ENCODE data around the gene UBR4.

Gene UBR4

DNA sequence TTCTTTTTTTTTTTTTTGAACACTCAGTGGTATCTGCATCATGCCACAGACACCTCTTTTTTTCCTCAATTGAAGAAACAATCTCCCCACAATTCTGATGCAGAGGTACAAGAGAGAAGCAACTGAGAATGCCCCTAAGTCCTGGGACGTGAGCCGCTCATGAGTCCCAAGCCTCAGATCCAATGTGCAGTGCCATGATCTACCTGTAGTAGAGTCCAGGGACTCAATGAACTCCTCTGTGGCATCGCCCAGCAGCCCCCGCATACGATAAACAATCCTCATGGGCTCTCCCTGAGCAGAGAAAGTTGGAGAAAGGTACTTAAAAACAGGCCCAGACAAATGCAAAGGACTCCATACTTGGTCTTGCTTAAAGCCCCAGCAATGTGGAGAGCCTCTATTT is 113.1 kb downstream of the UBR4 start:
- no peak for DNase-seq (ENCODE audit: low read depth in 1 of 2, low spot score in 1 of 2)

DNA sequence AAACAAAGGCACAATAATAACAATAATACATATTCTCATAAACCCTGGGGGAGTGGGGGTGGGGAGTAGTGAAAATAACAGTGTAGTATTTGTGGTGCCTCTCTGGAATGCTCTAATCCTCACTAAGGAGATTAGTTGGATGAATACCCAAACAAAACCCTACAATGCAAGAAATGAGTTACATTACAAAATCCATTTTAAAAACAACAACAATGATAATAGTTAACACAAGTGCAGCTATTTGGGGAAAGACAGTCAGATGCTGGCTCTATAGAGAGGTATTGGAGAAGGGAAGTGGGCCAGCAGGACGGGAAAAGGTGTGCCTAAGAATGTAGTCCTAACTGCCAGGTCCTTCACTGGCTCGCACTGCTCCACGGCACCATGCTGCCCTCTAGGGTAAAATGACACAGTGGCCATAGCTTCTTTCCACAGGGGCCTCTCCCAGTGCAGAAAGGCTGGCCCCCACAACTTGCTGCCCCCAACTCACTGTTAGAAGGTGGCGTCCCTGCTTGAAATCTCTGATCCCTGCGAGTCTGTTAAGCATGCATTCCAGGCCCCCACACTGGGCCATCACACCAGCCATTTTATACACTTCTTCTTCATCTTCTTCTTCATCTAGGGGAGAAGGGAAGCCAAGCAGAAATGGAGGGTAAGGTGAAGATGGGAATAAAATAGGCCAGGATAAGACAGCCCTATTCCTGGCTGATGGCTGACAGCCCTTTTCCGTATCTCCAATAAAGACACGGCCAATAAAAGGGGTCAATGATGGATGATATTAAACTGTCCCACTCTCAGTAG is 113.8 kb downstream of the UBR4 start:
- DNase-seq (ENCODE audit: low read depth in 1 of 2, low spot score in 1 of 2): no peak

- DNase-seq (ENCODE audit: low read depth in 1 of 2, low spot score in 1 of 2): no peak
These were observed 118.7 kb downstream of the UBR4 start for GRCh38 chr1:19091196-19091953.

DNA sequence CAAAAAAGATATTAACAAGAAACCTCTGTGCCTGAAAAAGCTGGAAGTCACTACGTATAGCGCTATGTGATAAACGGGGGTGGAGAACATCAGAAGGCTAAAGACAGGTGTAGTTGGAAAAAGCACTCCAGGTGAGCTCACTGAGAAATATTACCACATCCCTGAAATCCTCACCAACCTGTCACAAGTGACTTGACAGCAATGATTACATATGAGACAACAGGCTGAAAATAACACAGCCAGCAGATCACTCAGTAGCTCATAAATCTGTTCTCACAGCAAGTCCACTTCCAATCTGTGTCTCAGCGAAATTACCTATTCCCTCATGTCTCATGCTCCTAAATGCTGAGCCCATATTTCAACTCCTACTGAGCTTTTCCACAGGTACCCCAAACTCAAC is 120.5 kb downstream of the UBR4 start:
- DNase-seq (ENCODE audit: low read depth in 1 of 2, low spot score in 1 of 2): no peak

DNA sequence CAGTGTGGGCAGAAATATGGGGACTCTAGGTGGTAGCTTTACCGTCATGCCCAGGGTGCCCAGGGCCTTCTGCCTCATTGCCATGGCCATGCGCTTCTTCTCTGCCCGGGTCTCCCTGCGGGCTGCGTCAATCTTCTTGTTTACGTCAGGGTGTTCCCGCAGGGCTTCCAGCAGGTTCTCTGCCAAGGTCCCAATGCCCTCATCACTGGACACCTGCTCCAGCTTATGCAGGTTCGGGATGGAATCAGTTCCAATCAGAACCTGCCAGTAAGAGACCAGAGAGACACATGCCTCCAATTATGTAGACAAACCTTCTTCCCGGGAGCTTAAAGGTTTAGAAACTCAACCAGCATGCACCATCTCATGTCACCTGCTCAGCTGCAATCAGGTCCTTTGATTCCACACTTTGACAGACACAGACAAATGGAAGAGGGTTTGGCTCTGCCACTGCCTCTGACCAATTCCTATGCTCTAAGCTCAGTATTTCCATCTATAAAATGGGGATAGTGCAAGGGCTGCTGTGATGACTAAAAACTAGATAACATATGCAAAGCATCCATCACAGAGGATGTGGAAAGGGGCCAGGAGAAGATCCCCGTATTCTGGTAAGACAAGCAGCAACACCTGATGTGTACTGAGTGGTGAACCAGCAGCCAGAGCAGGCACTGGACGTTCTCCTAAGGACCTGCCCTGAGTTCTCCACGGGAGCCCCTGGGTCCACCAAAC is 121.2 kb downstream of the UBR4 start:
- no peak for DNase-seq (ENCODE audit: low read depth in 1 of 2, low spot score in 1 of 2)

DNA sequence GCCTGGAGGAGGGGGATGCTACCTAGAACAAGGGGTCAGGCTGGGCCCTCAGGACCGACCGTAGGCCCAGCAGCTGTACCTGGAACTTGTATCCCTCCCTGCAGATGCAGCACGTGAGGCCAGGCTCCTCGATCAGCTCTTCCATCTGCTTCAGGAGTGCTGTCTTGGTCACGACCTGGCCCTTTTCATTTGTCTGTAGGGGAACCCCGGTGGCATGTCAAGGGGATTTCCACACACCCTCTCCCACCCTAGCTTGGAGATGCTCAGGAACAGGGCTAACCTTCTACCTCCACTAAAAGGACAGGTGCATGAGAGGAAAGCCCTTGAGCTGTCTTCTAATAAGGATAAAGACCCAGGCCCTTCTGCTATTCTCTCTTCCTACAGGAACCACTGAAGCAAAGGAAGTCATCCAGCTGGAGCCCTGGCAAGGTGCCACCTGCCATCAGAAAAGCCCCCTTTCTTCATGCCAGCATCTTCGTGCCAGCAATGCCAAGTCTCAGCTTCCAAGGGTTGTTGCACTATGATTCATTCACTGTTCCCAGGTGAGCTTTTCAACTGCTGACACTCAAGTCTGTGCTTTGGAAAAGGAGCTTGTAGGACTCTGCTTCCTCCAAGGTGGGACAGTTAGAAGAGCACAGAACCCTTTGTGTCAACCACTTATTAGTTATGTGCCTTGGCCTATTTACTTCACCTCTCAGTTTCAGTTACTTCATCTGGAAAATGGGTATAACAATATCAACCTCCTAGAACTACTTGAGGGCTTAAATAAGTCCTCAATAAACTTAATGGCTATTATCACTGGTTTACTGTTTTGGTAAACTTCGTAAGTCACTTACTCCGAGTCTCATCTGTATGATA is 122.1 kb downstream of the UBR4 start:
- no peak for DNase-seq (ENCODE audit: low read depth in 1 of 2, low spot score in 1 of 2)

DNA sequence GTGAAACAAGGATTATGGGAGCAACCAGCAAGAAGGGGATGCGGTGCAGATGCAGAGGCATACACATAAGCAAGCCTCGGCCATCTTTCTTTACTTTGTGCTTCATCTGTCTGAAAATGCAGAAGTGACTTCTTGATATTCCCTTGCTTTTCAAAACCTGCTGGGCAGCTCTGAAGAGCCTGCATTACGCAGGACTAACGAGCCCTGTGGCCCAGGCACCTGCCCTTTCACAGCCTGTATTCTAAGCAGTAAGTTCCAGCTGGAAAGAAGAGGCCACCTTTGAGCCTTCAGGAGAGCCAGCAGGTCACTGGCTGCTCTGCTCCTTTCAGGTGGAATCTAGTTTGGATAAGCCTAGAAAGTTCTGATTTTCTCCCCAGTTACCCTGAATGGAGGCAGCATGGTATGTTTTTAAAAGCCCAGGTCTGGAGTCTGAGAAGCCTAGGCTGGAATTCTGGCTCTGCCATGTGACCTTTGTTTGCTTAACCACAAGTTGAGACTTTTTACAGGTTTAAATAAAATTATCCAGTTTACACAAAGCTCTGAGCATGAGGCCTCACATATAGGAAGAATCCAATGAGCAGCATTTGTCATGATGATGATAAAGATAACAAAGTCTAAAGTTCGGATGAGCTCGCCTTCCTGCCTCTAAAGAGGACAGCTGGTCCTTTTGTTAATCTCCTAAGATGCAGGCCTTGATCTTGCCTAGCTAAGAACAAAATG is 122.9 kb downstream of the UBR4 start:
- DNase-seq (ENCODE audit: low read depth in 1 of 2, low spot score in 1 of 2): no peak

DNA sequence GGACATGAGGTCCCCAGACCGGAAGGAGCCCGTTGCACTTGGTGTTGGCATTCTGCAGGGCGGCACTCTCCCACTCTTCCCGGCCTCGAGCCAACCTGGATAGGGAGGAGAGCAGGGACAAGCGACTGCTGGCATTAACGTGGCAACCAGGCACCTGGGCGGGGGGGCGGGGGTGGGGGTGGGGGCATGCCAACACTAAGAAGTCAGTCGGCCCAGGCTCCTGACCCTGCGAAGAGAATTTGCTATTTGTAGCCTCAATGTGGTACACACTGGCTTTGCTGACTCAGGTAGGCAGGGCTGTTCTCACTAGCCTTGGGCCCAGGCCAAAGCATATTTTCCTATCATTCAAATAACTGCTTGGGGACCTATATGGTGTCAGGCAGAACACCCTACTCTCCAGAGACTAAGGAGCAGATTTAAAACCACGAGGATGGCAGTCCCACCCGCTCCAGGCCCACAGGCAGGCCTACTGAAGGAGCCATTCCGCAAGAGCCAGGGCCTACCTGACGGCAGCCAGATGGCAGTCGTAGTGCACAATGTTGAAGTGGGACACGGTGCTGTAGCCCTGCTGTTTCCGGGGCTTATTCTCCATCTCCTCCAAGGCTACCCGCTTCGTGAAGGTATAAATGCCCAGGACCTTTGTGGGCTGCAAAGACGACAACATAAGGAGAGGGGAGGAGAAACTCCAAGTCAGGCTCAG is 123.7 kb downstream of the UBR4 start:
- no peak for DNase-seq (ENCODE audit: low read depth in 1 of 2, low spot score in 1 of 2)

DNA sequence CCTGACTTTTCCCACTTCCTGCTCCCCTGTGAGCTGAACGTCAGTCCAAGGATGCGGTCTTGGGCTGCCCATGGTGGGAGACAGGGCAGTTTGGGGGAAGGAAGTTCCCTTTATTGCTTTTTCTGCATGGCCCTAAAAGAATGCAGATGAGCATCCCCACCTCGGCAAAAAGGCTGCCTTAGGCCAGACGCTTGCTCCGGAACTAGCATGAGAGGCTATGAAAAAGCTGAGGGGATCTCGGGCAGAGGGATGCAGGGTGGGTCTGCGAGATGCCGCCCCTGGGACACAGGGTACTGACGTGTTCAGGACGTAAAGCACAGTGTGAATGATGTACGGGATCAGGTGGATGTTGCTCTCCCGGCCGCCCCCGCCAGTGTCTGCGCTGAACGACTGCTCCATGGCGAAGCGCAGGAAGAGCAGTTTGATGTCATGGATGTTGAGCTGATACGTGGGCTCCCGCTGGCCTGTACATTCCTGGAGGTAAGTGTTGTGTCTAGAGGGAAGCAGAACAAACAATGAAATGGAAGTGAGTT is 125.8 kb downstream of the UBR4 start:
- DNase-seq (ENCODE audit: low read depth in 1 of 2, low spot score in 1 of 2): no peak

GRCh38 chr1:19083081-19083480 is 127.0 kb downstream of the UBR4 start:
- DNase-seq (ENCODE audit: low read depth in 1 of 2, low spot score in 1 of 2): no peak

- DNase-seq (ENCODE audit: low read depth in 1 of 2, low spot score in 1 of 2): no peak
These were observed 128.7 kb downstream of the UBR4 start for GRCh38 chr1:19081218-19081893.

DNA sequence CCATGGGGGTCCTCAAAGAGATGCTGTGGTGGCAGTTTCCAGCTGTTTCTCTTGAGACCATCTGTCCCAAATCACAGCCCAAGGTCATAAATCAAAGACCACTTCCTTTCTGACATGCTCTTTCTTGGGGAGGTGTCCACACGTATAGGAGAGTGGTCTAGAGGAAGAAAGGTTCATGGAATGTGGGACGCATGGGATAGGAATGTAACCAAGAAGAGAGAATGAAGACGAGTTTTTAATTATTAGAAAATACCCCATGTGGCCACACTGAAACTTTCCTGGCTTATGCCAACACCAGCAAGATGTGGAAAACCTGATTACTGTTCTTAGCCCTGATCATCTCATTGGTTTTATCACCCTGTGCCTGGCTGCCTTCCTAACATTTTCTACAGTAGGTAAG is 129.3 kb downstream of the UBR4 start:
- DNase-seq (ENCODE audit: low read depth in 1 of 2, low spot score in 1 of 2): no peak

DNA sequence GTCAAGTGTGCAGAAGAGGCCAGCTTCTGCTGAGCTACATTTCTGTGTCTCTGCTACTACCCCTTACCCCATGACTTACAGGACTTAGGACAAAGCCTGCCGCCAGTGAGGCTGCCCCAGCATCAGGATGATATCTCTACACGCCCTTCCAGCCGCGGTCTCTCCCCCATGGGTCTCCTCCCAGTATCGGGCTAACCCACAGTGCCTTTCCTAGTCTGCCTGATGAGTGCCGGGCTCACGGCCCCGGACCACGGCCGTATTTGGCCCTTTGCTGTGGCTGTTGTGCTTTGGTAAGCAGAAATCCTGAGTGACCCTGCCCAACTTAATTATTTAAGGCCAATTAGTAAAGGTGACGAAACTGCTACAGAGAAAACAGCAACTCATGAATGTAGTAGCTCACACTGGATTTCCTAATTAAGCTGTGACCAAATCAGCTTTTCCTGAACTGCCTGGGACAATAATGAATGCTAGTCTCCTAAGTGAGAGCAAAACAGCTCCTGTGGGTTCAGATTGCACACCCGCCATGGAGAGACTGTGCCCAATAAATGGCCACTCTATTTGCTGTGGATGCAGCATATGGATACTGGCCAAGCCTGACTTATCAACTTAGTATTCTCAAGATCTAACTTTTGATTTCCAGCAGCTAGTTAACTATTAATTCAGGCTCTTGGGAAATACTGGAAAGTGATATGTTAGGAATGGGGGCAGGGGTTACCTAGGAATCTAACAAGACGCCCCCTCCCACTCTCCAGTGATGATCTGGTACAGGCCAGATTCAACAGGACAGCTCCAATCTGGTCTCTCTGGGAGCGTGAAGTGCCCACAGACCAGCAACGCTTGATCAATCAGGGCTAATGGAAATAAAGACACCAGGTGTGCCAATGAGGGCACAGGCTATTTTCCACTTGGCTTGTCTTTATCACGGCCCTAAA is 130.3 kb downstream of the UBR4 start:
- no peak for DNase-seq (ENCODE audit: low read depth in 1 of 2, low spot score in 1 of 2)

DNA sequence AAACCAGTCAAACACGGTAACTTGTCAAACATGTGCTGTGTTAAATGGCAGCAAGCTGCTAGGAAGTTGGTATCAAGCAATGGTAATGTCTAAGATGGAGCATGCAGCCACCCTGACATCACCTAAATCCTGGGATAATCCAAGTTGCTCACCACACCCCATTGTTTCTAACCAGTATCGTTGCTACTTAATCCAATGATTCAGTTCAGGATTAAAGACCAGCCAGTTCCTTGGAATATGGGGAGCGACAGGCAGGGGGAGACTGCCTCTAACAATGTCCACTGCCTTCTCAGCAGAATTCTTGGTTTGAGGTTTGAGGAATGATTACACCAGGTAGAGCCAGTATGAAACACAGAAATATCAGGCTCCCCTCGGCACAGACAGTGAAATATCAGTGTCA is 131.5 kb downstream of the UBR4 start:
- no peak for DNase-seq (ENCODE audit: low read depth in 1 of 2, low spot score in 1 of 2)

DNA sequence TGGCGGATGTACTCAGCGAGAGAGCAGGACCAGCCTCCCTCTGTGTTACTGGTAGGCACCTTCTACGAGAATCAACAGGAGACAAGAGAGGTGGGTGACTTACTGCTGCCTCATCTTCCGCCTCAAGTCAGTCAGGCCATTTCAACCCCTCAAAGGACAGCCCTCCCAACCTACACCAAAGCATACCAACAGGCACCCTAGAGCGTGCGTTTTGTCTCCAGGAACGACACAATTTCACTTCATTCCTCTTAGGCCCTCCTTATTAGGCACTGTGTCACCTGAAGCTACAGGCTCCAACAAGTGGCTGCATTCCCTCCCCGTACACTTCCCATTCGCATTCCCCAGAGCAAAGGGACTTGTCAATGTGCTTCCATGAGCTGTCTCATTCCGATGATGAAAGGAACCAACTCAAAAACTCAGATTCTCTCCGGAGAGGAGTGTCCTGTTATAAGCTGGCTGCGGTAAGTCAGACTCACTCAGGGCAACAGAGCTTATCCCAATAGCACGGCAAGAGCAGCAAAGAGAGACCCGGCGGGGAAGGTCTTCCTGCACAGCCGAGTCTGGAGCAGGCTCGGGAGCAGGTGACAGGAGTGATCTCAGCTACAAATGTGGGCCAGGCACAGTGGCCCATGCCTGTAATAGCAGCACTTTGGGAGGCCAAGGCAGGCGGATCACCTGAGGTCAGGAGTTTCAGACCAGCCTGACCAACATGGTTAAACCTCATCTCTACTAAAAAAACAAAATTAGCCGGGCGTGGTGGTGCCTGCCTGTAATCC is 133.0 kb downstream of the UBR4 start:
- no peak for DNase-seq (ENCODE audit: low read depth in 1 of 2, low spot score in 1 of 2)

DNA sequence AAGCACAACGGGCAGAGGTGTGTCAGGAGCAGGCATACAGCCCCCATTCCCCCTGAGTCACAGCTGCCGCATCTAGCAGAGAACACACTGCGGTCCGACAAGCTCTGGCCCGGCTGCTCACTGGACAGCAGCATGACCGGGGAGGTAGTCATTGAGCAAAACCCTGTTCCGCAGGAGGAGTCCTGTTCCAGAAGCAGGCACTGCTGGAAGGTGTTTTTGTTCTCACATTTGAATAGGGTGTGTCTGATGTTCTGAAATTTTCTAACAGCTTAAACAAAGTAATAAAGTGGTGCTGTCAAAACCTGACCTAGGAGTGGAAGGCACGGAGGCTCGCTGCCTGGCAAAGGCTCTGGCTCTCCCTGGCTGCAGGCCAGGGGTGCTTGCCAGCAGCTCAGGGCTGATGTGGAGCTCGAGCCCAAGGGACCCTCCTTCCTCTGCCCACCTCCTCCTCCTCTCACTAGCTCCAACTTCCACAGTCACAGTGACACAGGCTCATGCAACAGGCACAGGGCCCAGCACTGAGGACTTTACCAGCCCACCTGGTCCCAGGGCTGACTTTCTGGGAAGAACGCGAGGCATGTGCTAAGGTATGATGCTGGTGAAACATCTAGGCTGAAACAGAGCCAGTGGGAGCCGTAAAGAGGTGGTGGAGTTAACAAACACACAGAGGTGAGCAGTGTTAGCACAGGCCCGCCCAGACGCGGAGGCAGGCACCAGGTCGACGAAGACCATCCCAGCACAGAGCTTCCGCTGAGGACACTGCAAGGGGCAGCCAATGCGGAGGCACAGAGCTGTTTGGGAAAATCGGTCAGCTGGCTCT is 135.0 kb downstream of the UBR4 start:
- no peak for DNase-seq (ENCODE audit: low read depth in 1 of 2, low spot score in 1 of 2)

Data from stimulated activated CD4-positive, alpha-beta T cell treated with anti-CD3 and anti-CD28 coated beads, Interleukin-15, amount 100 ng/mL, for 1 hour (primary cell).